ENCODE data around the gene TPK1.

DNA sequence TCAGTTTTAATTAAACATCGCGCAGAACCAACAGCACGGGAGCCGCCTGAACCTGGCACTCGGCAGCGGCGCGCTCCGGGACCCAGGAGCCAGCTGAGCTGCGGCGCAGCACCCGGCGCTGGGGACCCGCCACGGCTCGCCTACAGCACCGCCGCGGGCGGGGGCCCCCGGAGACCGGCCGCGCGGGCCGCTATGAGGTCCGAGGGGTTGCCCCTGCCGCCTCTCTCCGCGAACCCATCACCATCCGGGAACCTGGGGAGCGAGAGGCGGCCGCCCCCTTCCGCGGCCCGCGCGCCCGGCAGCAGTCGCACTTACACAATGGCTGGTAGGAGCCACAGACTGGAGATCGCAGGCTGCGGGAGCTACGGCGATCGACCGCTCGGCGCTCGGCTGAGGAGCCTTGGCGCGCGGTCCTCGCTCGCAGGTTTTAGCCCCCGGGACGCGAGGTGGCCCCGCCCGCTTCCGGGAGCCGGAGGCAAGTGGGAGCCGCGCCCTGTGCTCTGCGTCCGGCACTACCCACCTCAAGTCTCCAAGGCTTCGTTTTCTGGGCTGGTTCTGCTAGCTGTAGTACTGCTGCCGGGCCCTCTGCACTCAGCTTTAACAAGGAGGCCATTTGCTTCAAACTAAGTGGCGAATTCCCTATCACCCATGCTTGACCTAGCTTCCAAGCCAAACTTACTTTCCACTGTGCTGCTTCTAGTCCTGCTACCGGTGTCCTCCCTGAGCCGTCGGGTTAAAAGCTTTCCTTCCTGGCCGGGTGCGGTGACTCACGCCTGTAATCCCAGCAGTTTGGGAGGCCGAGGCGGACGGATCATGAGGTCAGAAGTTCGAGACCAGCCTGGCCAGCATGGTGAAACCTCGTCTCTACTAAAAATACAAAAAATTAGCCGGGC lies at the start of gene TPK1:
- TF ChIP-seq, protein P1, sequence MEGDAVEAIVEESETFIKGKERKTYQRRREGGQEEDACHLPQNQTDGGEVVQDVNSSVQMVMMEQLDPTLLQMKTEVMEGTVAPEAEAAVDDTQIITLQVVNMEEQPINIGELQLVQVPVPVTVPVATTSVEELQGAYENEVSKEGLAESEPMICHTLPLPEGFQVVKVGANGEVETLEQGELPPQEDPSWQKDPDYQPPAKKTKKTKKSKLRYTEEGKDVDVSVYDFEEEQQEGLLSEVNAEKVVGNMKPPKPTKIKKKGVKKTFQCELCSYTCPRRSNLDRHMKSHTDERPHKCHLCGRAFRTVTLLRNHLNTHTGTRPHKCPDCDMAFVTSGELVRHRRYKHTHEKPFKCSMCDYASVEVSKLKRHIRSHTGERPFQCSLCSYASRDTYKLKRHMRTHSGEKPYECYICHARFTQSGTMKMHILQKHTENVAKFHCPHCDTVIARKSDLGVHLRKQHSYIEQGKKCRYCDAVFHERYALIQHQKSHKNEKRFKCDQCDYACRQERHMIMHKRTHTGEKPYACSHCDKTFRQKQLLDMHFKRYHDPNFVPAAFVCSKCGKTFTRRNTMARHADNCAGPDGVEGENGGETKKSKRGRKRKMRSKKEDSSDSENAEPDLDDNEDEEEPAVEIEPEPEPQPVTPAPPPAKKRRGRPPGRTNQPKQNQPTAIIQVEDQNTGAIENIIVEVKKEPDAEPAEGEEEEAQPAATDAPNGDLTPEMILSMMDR (IDR thresholded peaks at IDR 0.05), result no peak
- TF ChIP-seq EZH2 (IDR thresholded peaks at IDR 0.05), result no peak

Measured in neural progenitor cell (in vitro differentiated cells).